NCI-H748 (cell line): Measurements from ENCODE around the gene TMEM169.
A peak's percentile ranks its signal among the peaks of the same experiment; 100 is the strongest.
"Not testable (repeated sequence)": the region's sequence is repeated elsewhere in the genome, so short reads cannot be mapped to it uniquely, and the experiment has no call there.

Experiments used
- DNase-seq: peaks from one replicate; lab custom pipeline; 2025; ENCODE audit not compliant: unreplicated experiment; lab: John Stamatoyannopoulos, UW

TMEM169 gene

DNA sequence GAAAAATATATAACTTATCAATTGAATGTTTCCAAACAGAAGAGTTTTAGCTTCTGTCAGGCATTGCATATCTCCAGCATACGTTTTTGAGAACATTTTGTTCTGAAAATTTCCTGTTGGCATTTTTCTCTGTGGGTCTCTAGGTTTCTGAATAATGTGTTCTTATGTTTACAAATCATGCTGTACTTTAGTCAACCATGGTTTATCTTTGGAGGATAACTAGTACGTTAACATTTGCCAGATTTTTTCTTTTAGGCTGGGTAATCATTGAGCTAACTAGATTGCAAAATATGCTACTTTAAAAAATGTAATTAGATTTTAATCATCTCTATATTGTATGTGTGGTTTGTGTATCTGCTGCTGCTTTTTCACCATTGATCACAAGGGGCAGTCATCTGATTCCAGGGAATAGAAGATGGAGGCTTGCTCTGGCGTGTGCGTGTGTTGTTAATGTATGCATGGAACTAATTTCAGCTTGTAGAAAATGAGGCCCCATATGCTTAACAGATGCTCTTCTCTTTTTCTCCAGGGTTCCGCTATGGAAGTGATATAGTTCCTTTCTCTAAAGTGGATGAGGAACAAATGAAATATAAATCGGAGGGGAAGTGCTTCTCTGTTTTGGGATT lies 48.7 kb downstream of the TMEM169 start:
- no peak for DNase-seq

DNA sequence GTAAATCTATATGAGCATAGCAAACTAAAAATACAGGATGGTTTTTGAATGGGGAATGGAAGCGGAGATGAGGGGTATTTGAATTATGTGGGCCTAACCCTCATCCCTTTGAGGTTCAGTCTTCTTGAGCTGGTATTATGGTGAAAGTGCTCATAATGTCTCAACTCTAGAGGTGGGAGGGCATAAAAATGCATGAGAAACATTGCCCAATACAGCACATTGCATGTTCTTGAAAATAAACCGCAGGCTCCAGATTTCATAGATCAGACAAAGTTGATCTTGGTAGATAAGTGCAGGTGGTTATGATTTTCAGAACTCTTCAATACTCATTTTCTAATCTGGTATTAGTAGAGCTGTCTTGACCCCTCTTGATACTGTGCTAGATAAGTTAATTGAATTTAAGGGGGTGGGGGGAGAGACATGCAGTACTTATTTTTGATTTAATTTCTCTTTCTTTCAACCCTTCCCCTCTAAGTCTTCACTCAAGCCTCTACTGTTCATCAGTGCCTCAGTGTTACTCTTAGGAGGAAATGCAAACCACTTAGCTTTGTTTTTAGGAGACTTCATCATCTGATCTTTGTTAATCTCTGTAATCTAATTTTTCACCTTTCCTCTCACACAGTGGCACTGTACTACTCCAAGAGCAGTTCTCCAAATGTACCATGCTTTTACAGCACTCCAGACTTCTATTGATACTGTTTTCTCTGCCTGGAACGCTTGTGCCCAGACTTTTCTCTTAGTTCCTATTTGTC lies 49.6 kb downstream of the TMEM169 start:
- no peak for DNase-seq

DNA sequence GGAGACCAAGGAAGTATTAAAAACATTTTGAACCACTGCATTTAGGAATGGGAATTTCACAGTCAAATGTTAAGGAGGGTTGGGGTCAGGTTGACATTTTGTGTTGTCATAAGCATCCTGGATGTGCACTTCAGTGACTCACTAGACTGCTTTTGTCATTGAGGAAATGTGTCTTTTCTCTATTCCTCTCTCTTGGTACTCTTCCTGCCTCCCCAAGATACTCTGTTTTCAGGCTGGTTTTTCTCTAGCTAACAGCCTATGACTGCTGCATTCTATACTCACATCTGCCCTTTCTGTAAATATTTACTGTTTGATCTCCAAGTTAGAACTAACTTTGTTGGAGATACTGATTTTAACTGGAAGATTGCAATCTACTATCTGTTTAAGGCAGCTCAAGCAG lies 50.9 kb downstream of the TMEM169 start:
- no peak for DNase-seq

DNA sequence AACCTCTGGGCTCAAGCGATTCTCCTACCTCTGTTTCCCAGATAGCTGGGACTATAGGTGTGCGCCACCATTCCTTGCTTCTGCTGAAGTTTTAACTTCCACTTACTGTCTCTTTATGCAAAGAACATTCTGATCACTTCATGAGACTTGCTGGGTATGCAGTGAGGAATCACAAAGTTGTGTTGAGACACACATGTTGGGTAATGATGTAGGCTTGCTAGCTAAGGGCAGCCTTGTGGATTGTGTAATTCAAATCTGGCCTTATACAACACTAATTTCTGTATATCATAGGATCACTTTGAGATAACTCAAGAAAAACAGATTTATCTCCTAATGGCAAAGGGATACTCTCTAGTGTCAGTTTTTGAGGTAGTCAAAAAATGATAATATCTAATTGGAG lies 51.7 kb downstream of the TMEM169 start:
- no peak for DNase-seq

DNA sequence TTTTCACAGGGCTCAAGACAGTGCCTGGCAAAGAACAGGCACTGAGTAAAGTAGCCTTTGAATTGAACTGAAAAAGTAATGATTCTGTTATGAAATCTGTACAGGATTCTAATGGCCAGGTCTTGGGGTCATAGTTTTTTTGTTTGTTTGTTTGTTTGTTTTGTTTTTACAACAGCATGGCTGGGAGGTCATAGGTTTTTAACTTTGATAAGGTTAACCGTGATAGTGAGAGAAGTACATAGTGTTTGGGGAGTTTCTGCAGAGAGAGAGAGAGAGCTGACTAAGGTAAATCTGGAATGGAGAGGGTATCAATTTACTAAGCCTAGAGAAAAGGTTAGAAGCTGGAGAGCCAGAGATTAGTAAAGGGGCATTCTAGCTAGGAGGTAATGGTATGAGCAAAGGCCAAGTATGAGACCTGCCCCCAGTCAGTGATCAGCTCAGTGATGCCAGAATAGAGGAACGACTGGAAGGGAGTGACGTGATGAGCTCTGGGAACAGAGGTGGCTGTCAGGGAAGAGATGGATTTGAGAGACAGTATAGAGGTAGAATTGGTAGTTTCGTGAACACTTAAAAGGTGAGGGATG lies 53.3 kb downstream of the TMEM169 start:
- DNase-seq: no peak

DNA sequence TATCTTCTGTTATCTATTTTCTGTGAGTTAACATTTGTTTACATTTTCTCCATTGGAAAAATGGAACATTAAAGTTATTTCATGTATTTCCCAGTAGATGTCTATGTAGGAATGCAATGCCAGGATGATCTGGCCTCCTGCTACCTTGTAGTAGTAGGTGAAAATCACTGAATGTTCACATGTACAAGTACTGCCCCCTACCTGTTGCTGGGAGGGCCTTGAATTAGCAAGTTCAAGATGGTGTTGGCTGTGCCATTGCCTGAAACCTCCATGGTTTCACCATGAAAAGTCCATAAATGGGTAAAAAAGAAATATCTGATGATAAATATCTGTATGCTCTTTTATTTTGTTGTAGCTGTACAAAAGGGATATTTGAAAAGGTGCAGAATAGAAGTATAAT lies 58.2 kb downstream of the TMEM169 start:
- peak; percentile 38 for DNase-seq

DNA sequence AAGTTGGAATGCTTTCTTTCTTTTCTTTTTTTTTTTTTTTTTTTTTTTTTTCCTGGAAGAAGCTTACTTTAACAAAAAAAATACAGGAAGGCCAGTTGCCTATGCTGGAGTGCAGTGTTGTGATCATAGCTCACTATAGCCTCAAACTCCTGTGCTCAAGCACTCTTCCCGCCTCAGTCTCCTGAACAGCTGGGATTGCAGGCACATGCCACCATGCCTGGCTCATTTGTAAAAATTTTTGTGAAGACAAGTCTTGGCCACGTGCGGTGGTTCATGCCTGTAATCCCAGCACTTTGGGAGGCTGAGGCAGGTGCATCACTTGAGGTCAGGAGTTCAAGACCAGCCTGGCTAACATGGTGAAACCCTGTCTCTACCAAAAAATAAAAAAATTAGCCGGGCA lies 59.8 kb downstream of the TMEM169 start:
- DNase-seq: not testable (repeated sequence)

DNA sequence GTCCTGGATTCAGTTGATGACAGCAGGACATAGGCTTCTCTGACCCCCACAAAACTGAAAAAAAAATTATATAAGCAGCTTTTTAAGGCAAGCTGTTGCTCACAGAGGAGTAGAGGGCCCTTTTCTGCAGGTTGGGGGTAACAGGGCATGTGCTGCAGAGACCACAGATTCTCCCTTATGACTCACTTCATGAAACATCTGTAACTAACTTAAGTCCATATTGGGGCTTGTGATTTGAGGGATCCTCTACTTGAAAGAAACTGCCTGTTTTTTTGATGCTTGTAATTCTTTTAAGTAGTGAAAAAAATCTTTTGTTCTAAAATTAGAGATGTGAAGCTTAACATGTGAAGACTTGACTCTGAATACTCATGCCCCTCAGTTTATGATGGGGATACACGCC lies 60.8 kb downstream of the TMEM169 start:
- no peak for DNase-seq

DNA sequence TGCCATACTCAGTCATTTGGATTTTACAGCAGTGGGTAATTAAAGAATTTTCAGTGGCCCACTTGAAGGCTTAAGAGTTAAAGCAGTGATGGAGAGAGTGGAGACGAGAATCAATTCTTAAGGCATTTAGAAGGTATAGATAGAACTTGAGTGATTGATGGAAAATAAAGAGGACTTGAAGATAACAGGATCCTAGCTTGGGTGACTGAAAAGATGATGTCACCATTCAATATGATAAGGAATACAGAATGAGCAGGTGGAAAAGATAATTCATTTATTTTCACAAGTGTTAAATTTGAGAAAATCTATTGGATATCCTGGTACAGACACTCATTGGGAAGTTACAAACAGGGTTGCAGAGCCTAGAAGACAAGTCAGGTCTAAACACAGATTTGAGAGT lies 62.7 kb downstream of the TMEM169 start:
- no peak for DNase-seq

DNA sequence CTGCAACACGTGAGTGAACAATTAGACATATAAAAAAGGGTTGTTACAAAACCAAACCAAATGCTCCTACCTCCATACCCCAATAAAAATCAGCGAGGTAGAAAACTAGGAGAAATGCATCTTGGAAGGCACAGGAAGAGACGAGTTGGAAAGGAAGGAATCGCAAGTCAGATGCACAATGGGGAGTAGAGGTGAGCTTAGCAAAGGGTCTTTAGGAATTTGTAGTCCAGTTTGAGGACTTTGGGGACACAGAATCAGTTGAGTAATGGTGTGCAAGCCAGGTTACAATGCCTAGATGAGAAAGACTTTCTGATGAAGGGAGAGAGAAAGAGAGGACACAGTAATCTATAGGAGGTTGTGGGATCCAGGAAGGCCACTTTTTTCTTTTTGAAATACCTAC lies 63.1 kb downstream of the TMEM169 start:
- DNase-seq: no peak

DNA sequence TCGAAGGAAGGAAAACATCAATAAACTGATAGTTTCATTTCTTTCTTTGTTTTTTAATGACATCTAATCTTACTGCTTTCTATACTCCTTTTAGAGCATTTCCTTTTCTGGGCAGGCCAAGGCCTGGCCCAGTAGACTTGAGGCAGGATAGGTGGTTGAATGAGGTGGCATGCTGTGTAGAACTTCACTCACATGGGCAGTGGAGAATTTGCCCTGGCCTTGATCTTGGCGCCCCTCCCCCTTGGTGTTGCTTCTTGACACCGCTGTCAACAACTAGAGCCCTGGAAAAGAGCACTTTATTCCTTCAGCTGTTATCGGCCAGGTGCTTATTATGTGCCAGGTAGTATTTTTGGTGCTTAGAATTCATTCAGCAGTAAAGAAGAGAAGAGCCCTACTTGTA lies 64.9 kb downstream of the TMEM169 start:
- DNase-seq: no peak

DNA sequence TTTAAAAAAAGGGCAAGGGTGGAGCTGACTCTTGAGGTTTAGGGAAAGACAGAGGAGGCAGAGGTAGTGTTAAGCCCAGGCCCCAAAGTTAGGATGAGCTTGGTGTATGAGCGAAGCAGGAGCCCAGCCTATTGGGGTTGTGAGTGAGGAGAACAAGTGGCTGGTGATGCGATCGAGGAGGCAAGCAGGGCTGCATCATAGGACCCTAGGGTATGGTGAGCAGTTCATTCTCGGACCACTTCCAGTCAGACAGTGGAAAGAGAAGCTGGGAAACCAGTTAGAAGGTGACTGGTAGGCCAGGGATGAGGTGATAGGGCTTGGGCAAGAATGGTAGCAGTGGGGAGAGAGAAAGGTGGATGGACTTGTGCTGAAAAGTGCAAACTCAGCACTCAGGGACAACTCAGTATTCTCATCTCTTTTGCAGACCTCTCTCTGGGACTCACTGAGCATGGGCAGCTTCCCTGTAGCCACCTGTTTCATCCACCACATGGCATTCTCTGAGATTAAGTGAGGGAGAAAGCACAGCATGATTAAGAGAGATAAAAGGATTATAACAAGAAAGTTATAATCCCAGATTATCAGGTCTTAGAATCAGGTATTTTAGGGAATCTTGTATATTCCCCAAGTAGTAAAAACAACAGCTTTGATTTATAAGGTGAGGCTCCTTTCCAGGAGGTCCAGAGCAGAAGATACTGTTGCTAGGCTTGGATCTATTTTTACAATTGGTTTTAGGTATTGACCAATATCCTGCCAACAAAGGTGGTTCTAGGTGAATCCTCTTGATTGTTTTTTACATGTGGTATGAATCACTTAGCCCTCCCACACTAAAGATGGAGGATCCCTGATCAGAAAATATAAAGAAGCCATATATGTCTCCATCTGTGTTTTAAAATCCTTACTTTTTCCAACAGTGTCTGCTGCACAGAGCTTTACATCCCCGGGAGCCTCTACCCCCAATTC lies 65.7 kb downstream of the TMEM169 start:
- no peak for DNase-seq

DNA sequence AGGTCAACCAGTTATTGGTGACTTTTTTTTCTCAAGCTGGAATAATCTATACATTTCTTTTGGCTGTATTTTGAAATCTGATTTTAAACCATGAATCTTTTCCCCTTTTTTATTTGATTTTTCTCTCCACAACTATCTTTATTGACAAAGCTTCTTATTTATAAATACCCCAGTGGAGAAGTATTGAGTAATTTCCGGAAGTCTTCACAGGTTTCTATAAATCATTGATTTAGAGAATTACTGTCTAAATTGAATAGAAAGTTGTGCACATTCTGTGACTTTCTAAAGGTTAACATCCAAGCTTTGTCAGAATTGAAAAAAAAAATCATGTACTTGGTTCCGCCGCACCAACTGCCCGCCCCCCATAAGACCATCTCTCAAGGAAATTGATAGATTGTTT lies 67.3 kb downstream of the TMEM169 start:
- DNase-seq: no peak

DNA sequence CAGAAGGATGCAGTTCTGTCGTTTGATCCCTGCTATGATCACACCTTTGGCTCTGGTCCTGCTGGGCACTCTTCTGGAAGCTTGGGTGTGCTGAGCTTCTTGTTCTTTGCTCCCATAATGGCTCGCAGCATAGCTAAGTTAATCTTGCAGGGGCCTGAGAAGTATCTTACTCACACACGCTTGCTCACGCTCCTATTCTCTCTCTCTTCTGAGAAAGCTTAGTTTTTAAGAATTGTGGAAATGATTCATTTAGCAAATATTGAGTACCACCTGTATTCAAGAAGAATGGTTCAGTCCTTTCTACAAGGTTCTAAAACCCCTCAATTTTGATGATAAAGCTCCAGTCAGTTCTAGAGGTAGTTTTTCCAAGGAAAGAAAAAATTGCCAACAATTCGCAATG lies 68.0 kb downstream of the TMEM169 start:
- DNase-seq: no peak

DNA sequence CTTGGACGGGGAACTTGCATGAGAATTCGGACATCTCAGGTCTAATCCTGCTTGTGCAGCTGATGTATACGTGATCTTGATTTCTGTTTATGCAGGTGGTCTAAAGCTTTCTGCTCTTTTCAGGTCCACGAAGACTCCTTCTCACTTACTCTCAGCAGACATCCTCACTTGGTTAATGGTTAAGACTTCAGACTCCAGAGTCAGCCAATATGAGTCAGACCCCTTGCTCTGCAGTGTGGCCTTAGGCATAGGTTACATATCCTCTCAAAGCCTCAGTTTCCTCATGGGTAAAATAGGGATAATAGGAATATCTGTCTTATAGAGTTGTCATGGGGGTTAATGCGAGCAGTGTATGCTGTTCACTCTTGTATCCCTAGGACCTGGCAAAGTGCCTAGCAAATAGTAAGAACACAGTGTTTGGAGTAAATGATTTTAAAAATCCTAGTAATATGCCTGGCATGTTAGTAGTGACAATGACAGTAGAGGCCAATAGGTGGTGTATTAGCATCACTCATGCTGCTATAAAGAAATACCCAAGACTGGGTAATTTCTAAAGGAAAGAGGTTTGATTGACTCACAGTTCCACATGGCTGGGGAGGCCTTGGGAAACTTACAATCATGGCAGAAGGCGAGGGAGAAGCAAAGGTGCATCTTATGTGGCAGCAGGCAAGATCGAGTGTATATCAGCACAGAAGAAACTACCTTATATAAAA lies 69.8 kb downstream of the TMEM169 start:
- DNase-seq: no peak
